H1 (cell line): ENCODE results near the gene CHCHD6. TPM values are rescaled to one million over a fixed set of nuclear protein-coding genes. Genes with fewer than 3 reads are reported as not detected.

Experiments
- CTCF ChIA-PET: fragments of 300-600 bp; sonication (Branson Sonifier 250); formaldehyde crosslinking; loops from one replicate; lab custom pipeline; 2021; ENCODE audit not compliant: partially characterized antibody; lab: Charles Lee
- POLR2A ChIA-PET: fragments of 300-600 bp; sonication (Branson Sonifier 250); formaldehyde crosslinking; loops from one replicate; lab custom pipeline; 2021; ENCODE audit warnings: inconsistent platforms; ENCODE audit not compliant: partially characterized antibody; lab: Charles Lee
- DNase-seq, 2 experiments: peaks; one replicate each; pipeline versions ENCODE4 v3.0.0 to v3.0.0-alpha.2; 2010 to 2022; ENCODE audit warnings: low spot score in 2 of 2, low read depth in 1 of 2, mixed read lengths in 1 of 2
- FAIRE-seq: peaks from 2 replicates; lab custom pipeline; 2011; peaks lifted over from hg19 to GRCh38; lab: Jason Lieb, UNC
- H2AFZ ChIP-seq: 2 replicates; pipeline ENCODE4 v1.8.1; 2012; ENCODE audit warnings: low read length, inconsistent platforms
- H2AK5ac ChIP-seq: 2 replicates; pipeline ENCODE4 v1.6.1; 2013; ENCODE audit warnings: low read depth, low read length
- H2BK120ac ChIP-seq: replicated peaks from 2 replicates; pipeline ENCODE3; 2013; ENCODE audit warnings: low read depth, low read length, inconsistent platforms
- H2BK12ac ChIP-seq: 2 replicates; pipeline ENCODE4 v1.6.1; 2013; ENCODE audit warnings: low read depth, low read length
- H2BK15ac ChIP-seq: 2 replicates; pipeline ENCODE4 v1.6.1; 2013; ENCODE audit warnings: low read length
- H2BK20ac ChIP-seq: 2 replicates; pipeline ENCODE4 v1.6.1; 2013; ENCODE audit warnings: low read length
- H2BK5ac ChIP-seq: 2 replicates; pipeline ENCODE4 v1.6.1; 2013; ENCODE audit warnings: low read depth, low read length
- H3K14ac ChIP-seq: 2 replicates; pipeline ENCODE4 v1.6.1; 2013; ENCODE audit warnings: inconsistent platforms; ENCODE audit not compliant: insufficient read length
- H3K18ac ChIP-seq: 2 replicates; pipeline ENCODE4 v1.6.1; 2013; ENCODE audit warnings: low read length; ENCODE audit errors: extremely low read depth
- H3K23ac ChIP-seq: 2 replicates; pipeline ENCODE4 v1.6.1; 2013; ENCODE audit warnings: inconsistent platforms; ENCODE audit not compliant: insufficient read length
- H3K23me2 ChIP-seq: 2 replicates; pipeline ENCODE4 v1.6.1; 2013; ENCODE audit warnings: low read depth, low read length
- H3K27ac ChIP-seq: 2 replicates; pipeline ENCODE4 v1.6.1; 2011; ENCODE audit warnings: low read depth, low read length, inconsistent platforms
- H3K27me3 ChIP-seq, 4 experiments: replicated peaks in 1 of 4; 1 replicate in 1 of 4; 2 replicates in 3 of 4; pipeline versions ENCODE4 v1.6.1 to v1.8.1; 2011 to 2013; ENCODE audit warnings: low read length in 3 of 4, mild to moderate bottlenecking in 3 of 4, inconsistent platforms in 2 of 4, mixed read lengths in 2 of 4, moderate library complexity in 1 of 4; ENCODE audit not compliant: control insufficient read depth in 3 of 4, insufficient read depth in 3 of 4; ENCODE audit errors: extremely low read depth in 1 of 4
- H3K36me3 ChIP-seq, 4 experiments: 2 replicates each; pipeline versions ENCODE4 v1.6.1 to v1.8.1; 2011 to 2013; ENCODE audit warnings: mild to moderate bottlenecking in 4 of 4, low read length in 3 of 4, moderate library complexity in 2 of 4, control low read depth in 1 of 4, inconsistent platforms in 1 of 4; ENCODE audit not compliant: insufficient read depth in 4 of 4, control insufficient read depth in 2 of 4
- H3K4ac ChIP-seq: replicated peaks from 2 replicates; pipeline ENCODE3; 2013; ENCODE audit warnings: low read length, low read depth, mixed read lengths, inconsistent platforms; ENCODE audit not compliant: insufficient read length
- H3K4me1 ChIP-seq, 4 experiments: replicated peaks in 1 of 4; 1 replicate in 1 of 4; 2 replicates in 3 of 4; pipeline versions ENCODE4 v1.6.1 to v1.8.1; 2011 to 2013; ENCODE audit warnings: low read length in 3 of 4, inconsistent platforms in 2 of 4, mixed read lengths in 1 of 4; ENCODE audit not compliant: insufficient read depth in 4 of 4, control insufficient read depth in 3 of 4
- H3K4me2 ChIP-seq, 2 experiments: 2 replicates each; pipeline versions ENCODE4 v1.6.1 to v1.8.1; 2011 to 2013; ENCODE audit warnings: low read depth in 2 of 2, low read length in 2 of 2, control low read depth in 1 of 2, inconsistent platforms in 1 of 2, mild to moderate bottlenecking in 1 of 2; ENCODE audit not compliant: insufficient read depth in 1 of 2
- H3K4me3 ChIP-seq, 4 experiments: fragments of 200-600, 300-600 bp in 1 of 4; sonication (generic), shearing (Covaris generic), sonication (Bioruptor Twin) in 1 of 4; 2 replicates each; pipeline versions ENCODE4 v1.5.1 to v1.8.1; 2011 to 2016; ENCODE audit warnings: low read length in 4 of 4, low read depth in 3 of 4, control low read depth in 2 of 4, inconsistent platforms in 2 of 4, mild to moderate bottlenecking in 2 of 4, mixed read lengths in 1 of 4, moderate library complexity in 1 of 4; ENCODE audit not compliant: insufficient read depth in 2 of 4; ENCODE audit errors: extremely low read depth in 1 of 4
- H3K56ac ChIP-seq: replicated peaks from 2 replicates; pipeline ENCODE3; 2013; ENCODE audit warnings: low read depth, mild to moderate bottlenecking, mixed read lengths, low read length, inconsistent platforms; ENCODE audit not compliant: insufficient read length
- H3K79me1 ChIP-seq: 2 replicates; pipeline ENCODE4 v1.6.1; 2013; ENCODE audit warnings: low read depth, low read length, control low read depth
- H3K79me2 ChIP-seq, 2 experiments: 2 replicates each; pipeline versions ENCODE4 v1.6.1 to v1.8.1; 2012 to 2013; ENCODE audit warnings: low read length in 2 of 2, mild to moderate bottlenecking in 2 of 2, inconsistent platforms in 1 of 2; ENCODE audit not compliant: insufficient read depth in 2 of 2, control insufficient read depth in 1 of 2
- H3K9ac ChIP-seq, 4 experiments: replicated peaks in 1 of 4; 1 replicate in 1 of 4; 2 replicates in 3 of 4; pipeline versions ENCODE4 v1.6.1 to v1.8.1; 2011 to 2013; ENCODE audit warnings: low read depth in 3 of 4, low read length in 3 of 4, control low read depth in 2 of 4, mild to moderate bottlenecking in 2 of 4, moderate library complexity in 2 of 4, inconsistent platforms in 1 of 4; ENCODE audit errors: extremely low read depth in 1 of 4
- H3K9me3 ChIP-seq, 2 experiments: 2 replicates each; pipeline versions ENCODE4 v1.6.1 to v1.8.1; 2012 to 2013; ENCODE audit warnings: mild to moderate bottlenecking in 2 of 2, moderate library complexity in 2 of 2, control low read depth in 1 of 2, inconsistent platforms in 1 of 2, low read depth in 1 of 2, low read length in 1 of 2, mixed read lengths in 1 of 2; ENCODE audit not compliant: insufficient read depth in 2 of 2
- H4K20me1 ChIP-seq, 2 experiments: replicated peaks in 1 of 2; 2 replicates each; pipeline versions ENCODE3 to v1.8.1; 2011 to 2013; ENCODE audit warnings: inconsistent platforms in 2 of 2, low read length in 2 of 2, mild to moderate bottlenecking in 1 of 2; ENCODE audit not compliant: insufficient read depth in 2 of 2, control insufficient read depth in 1 of 2
- H4K5ac ChIP-seq: 2 replicates; pipeline ENCODE4 v1.6.1; 2013; ENCODE audit warnings: low read length, low read depth, mixed read lengths, inconsistent platforms; ENCODE audit not compliant: insufficient read length
- H4K8ac ChIP-seq: 2 replicates; pipeline ENCODE4 v1.8.0; 2013; ENCODE audit warnings: mild to moderate bottlenecking, moderate library complexity, low read length, inconsistent platforms; ENCODE audit not compliant: insufficient read depth; ENCODE audit errors: extremely low read depth
- H4K91ac ChIP-seq: replicated peaks from 2 replicates; pipeline ENCODE3; 2013; ENCODE audit warnings: low read length, mixed read lengths, inconsistent platforms; ENCODE audit not compliant: insufficient read length
- GABPA ChIP-seq: IDR thresholded peaks from 2 replicates; pipeline ENCODE4 v1.6.1; 2011; ENCODE audit warnings: mild to moderate bottlenecking, low read length, moderate library complexity, borderline replicate concordance; ENCODE audit not compliant: insufficient read depth
- GTF2F1 ChIP-seq: IDR thresholded peaks from 2 replicates; pipeline ENCODE4 v1.6.1; 2012; ENCODE audit warnings: low read depth, low read length, improper control_type of control experiment, borderline replicate concordance
- HDAC6 ChIP-seq: IDR thresholded peaks from one replicate; pipeline ENCODE4 v1.7.1; 2012; ENCODE audit warnings: low read depth, mild to moderate bottlenecking, inconsistent platforms, low read length, moderate library complexity
- KDM5A ChIP-seq: fragments of 200-600 bp; IDR thresholded peaks from 2 replicates; pipeline ENCODE4 v1.7.1; 2012; ENCODE audit warnings: mild to moderate bottlenecking, low read length, inconsistent platforms, mixed read lengths
- POU5F1 ChIP-seq: IDR thresholded peaks from 2 replicates; pipeline ENCODE4 v1.6.1; 2011; ENCODE audit warnings: low read depth, mild to moderate bottlenecking, low read length, moderate library complexity
- RFX5 ChIP-seq: IDR thresholded peaks from 2 replicates; pipeline ENCODE4 v1.6.1; 2011; ENCODE audit warnings: low read depth, low read length, improper control_type of control experiment, borderline replicate concordance
- TAF1 ChIP-seq: IDR thresholded peaks from 2 replicates; pipeline ENCODE4 v1.6.1; 2011; ENCODE audit warnings: mild to moderate bottlenecking, low read depth, low read length
- WGBS, 2 experiments: shearing (Covaris generic) in 1 of 2; methylation state at CpG; one replicate each; pipeline versions ENCODE4 v1.1.6 to v1.1.7; 2013 to 2015; ENCODE audit warnings: low lambda C conversion rate in 2 of 2, mixed read lengths in 2 of 2, inconsistent platforms in 1 of 2, low coverage in 1 of 2, missing lambda C conversion rate in 1 of 2; ENCODE audit not compliant: insufficient replicate concordance in 2 of 2, insufficient coverage in 1 of 2, insufficient read length in 1 of 2; ENCODE audit errors: extremely low coverage in 1 of 2, missing lambda C conversion rate in 1 of 2; 5-methylcytosine and 5-hydroxymethylcytosine counted together
- polyA plus RNA-seq, 7 experiments: library from polyadenylated mRNA; depleted of rRNA in 3 of 7; stranded (reverse) in 5 of 7; unstranded in 2 of 7; fragments of >200 nt in 5 of 7; fragments of 200-250 nt in 2 of 7; gene quantifications; 1 replicate in 5 of 7; 2 replicates in 1 of 7; 4 replicates in 1 of 7; pipeline versions ENCODE4 v1.2.1 to v1.2.3, GENCODE V29; 2011 to 2013; ENCODE audit warnings: missing spikeins in 2 of 7, mixed read lengths in 2 of 7
- total RNA-seq: library from RNA; stranded (reverse); fragmentation: NEBNext Ultra II Directional; extraction: Animal tissue kit (Norgen Biotek cat#: 25700); gene quantifications from 2 replicates; pipeline ENCODE4 v1.2.1, GENCODE V29; 2021
- TF ChIP-seq, protein P1 (sequence below): IDR thresholded peaks from 2 replicates; pipeline ENCODE4 v1.6.1; 2012; ENCODE audit warnings: low read length, inconsistent platforms

CHCHD6 gene
- total and polyA plus RNA-seq, 2 of the 8 experiments (the other 6 are each of a cell fraction or from before 2014, with no cell fraction given), result 32.4 to 37.6 TPM

- H2BK5ac ChIP-seq, result no peak overlapping the region
- POLR2A ChIA-PET, result interaction anchor here (1.0 kb wide), 1 partner anchor 73 kb away, joined by 3 read pairs; no protein-coding TSS in a partner anchor
- 0 out of 4 replicates have a peak, but pooled peaks cover 0 to 3% of the 10 kb centered on the region in 2 experiments for H3K9me3 ChIP-seq
- H3K4me2 ChIP-seq, result no peak overlapping the region
- H4K8ac ChIP-seq, result peak overlapping the region; percentile 78; the same call in 1 of the 2 replicates
- no peaks in the 10 kb centered on the region for H3K23me2 ChIP-seq
- no peak overlapping the region for H2BK12ac ChIP-seq
- H3K4me3 ChIP-seq, result no peak overlapping the region
- no peak overlapping the region for H3K4ac ChIP-seq
- H3K18ac ChIP-seq, result no peak overlapping the region
- H2AK5ac ChIP-seq, result no peak overlapping the region
- H3K79me2 ChIP-seq, result no peaks in the 10 kb centered on the region
- H3K4me1 ChIP-seq, result no peaks in the 10 kb centered on the region; a peak in 1 of 7 replicates
- no peak overlapping the region for H4K5ac ChIP-seq
- no peaks in the 10 kb centered on the region for H3K27me3 ChIP-seq
- WGBS, 2 experiments, result 94% methylated on average over 2 of the region's 2 CpGs; no CpG with 5 or more reads in 1 of the 2 experiments
- DNase-seq, result no peak
- TF ChIP-seq KDM5A (no peak), HDAC6 (no peak), POU5F1 (no peak), TAF1 (no peak), GABPA (no peak), RFX5 (no peak), GTF2F1 (no peak)
- TF ChIP-seq, protein P1, sequence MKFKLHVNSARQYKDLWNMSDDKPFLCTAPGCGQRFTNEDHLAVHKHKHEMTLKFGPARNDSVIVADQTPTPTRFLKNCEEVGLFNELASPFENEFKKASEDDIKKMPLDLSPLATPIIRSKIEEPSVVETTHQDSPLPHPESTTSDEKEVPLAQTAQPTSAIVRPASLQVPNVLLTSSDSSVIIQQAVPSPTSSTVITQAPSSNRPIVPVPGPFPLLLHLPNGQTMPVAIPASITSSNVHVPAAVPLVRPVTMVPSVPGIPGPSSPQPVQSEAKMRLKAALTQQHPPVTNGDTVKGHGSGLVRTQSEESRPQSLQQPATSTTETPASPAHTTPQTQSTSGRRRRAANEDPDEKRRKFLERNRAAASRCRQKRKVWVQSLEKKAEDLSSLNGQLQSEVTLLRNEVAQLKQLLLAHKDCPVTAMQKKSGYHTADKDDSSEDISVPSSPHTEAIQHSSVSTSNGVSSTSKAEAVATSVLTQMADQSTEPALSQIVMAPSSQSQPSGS, result no peak
- H4K91ac ChIP-seq, result no peak overlapping the region
- no peak overlapping the region for H2AFZ ChIP-seq
- CTCF ChIA-PET, result interaction anchor here (0.8 to 1.6 kb wide), 8 partner anchors 10 to 172 kb away, joined by 3 to 6 read pairs (median 4); no protein-coding TSS in a partner anchor
- H2BK15ac ChIP-seq, result no peak overlapping the region
- no peak overlapping the region for H2BK120ac ChIP-seq
- H4K20me1 ChIP-seq, result no peaks in the 10 kb centered on the region
- H3K27ac ChIP-seq, result 0 out of 2 replicates have a peak overlapping the region, but pooled peaks have one; percentile 37
- no peak for FAIRE-seq
- no peaks in the 10 kb centered on the region for H3K36me3 ChIP-seq
- H3K14ac ChIP-seq, result no peak overlapping the region
- H3K56ac ChIP-seq, result no peak overlapping the region
- no peaks in the 10 kb centered on the region for H3K79me1 ChIP-seq
- no peak overlapping the region for H3K23ac ChIP-seq
- no peak overlapping the region for H3K9ac ChIP-seq
- no peak overlapping the region for H2BK20ac ChIP-seq
Observed at GRCh38 chr3:126924458-126924857, 220.4 kb downstream of the CHCHD6 start.
